GM18951 (cell line): ENCODE measurements around the gene LETM1.

ENCODE experiments used
- POLR2A ChIP-seq: IDR thresholded peaks from 4 replicates; pipeline ENCODE4 v1.6.1; 2011; ENCODE audit warnings: mild to moderate bottlenecking; ENCODE audit not compliant: insufficient read length, insufficient read depth; ENCODE audit errors: extremely low read depth
- in situ Hi-C: fragments of 300-500 bp; cut with MboI; formaldehyde crosslinking; loops from one replicate; pipeline ENCODE4 v1.12.0; 2022; ENCODE audit warnings: low sequenced_read_pairs, mixed read lengths, inconsistent platforms; ENCODE audit not compliant: unreplicated experiment

The LETM1 gene

DNA sequence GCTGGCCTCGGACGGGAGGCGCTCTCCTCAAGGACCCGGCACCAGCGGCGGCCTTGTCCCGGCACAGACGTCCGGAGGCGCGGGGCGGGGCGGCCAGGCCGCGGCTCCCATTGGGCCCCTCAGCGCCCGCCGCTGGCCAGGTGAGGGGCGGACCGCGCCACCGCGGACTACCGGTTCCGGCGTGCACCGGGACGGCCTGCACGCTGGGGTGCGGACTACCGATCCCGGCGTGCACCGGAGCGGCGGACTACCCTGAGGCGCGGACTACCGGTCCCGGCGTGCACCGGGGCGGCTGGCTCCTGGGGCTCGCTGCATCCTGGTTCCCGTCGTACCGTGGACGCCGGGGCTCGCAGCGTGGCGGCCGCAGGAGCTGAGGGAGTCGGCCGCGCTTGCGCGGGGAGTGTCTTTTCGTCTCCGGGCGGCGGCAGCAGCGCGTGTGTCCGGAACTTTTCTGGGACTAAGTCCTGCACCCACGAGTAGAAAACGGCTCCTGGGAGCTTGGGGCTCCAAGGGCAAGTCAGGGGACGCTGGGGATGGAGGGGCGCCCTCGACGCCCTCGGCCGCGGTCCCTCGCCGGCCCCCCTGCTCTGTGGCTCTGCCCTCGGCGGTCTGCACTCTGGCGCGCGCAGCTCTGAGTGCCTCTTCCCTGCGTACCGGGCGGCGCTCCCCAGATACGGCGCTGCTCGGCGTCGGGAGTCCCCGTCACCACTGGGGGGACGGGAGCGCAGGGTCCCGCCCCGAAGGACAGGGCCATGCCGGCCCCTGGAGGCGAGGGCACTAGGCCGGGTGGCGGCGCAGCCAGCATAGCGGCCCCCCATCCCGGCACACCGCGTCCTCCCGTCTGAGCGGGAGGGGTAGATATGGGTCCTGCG, at the start of gene LETM1:
TSS of gene LETM1 (minus strand) at position 86 of the 872 bp plus-strand sequence. CDS start 206 bp downstream, outside the sequence.
- in situ Hi-C loops: no loop called here
- TF ChIP-seq POLR2A: peak; percentile 92

DNA sequence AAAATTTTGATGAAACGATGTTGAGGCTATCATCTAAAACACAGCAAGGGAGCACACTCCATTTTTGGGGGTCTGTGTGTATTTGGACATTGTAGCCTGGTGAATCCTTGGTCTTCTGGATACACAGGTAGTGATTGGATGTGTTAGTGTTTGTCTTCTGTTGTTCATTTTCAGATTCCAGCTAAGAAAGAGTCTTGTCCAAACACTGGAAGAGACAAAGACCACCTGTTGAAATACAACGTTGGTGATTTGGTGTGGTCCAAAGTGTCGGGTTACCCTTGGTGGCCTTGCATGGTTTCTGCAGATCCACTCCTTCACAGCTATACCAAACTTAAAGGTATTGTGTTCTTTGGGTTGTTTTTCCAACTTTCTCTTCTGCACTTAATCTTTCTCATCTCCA, 48.1 kb upstream of the LETM1 start:
- no peak for TF ChIP-seq POLR2A
- in situ Hi-C loops: no loop called here

DNA sequence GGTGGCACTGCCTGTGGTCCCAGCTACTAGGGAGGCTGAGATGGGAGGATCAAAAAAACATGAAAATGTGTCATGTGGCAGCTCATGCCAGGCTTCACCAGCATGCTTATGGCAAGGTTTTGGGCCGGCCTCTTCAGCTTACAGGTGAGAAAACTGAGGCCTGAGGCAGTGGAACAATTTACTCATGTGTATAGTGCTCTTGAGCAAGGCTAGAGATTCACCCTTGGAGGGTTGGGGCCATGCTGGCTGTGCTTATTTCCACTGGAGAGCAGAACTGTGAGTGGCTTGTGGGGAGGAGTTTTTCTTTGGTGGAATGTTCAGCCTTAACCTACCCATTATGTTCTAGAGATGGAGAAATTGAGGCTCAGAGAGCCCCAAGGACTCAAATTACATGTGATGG, 47.1 kb upstream of the LETM1 start:
- in situ Hi-C loops: no loop called here
- TF ChIP-seq POLR2A: no peak

DNA sequence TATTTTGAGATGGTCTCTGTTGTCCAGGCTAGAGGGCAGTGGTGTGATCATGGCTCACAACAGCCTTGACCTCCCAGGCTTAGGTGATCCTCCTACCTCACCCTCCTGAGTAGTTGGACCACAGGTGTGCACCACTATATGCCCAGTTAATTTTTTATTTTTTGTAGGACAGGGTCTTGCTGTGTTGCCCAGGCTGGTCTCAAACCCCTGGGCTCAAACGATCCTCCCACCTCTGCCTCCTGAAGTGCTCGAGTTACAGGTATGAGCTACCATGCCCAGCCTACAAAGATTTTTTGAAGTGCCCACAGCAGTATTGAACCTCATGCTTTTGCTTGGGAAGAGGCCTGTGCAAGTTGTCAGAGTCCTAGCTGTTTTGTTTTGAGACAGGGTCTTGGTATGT, 46.3 kb upstream of the LETM1 start:
- TF ChIP-seq POLR2A: no peak
- in situ Hi-C loops: no loop called here

DNA sequence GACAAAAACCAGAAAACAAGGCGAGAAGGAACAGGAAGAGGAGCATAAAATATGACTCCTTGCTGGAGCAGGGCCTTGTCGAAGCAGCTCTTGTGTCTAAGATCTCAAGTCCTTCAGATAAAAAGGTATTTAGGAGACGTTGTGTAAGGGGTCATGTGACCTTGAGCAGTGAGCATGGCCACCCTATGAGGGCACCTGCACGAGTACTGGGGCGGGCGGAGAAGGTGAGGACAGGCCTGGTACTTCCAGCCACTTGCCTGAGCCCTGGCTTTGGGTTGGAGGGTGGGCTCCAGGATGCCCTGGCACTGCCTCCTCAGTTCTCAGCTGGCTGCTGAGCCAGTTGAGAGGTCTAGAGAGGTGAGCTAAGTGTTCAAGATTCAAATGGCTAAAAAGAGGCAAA, 45.2 kb upstream of the LETM1 start:
- no peak for TF ChIP-seq POLR2A
- in situ Hi-C loops: no loop called here

DNA sequence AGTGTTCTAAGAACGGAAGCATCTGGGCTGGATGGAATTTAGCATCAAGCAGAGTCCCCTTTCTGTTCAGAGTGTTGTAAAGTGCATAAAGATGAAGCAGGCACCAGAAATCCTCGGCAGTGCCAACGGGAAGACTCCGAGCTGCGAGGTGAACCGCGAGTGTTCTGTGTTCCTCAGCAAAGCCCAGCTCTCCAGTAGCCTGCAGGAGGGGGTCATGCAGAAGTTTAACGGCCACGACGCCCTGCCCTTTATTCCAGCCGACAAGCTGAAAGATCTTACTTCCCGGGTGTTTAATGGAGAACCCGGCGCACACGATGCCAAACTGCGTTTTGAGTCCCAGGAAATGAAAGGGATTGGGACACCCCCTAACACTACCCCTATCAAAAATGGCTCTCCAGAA, 44.7 kb upstream of the LETM1 start:
- no peak for TF ChIP-seq POLR2A
- in situ Hi-C loops: no loop called here

DNA sequence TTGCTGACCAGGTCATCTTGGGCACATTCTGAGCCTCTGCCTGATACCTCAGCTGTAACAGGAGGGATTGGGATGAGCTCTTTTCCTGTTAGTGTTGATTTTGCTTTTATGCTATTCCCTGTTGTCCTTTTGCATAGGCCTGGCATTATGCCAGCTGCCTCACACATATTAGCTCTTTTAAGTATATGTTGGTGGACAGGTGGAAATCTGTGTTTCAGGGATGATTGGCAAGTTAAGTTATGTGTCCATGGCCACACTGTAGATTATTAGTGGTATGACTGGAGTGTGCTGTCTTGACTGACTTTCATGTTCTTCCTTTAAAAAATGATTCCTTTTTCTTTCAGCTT, 44.1 kb upstream of the LETM1 start:
- no peak for TF ChIP-seq POLR2A
- in situ Hi-C loops: no loop called here

DNA sequence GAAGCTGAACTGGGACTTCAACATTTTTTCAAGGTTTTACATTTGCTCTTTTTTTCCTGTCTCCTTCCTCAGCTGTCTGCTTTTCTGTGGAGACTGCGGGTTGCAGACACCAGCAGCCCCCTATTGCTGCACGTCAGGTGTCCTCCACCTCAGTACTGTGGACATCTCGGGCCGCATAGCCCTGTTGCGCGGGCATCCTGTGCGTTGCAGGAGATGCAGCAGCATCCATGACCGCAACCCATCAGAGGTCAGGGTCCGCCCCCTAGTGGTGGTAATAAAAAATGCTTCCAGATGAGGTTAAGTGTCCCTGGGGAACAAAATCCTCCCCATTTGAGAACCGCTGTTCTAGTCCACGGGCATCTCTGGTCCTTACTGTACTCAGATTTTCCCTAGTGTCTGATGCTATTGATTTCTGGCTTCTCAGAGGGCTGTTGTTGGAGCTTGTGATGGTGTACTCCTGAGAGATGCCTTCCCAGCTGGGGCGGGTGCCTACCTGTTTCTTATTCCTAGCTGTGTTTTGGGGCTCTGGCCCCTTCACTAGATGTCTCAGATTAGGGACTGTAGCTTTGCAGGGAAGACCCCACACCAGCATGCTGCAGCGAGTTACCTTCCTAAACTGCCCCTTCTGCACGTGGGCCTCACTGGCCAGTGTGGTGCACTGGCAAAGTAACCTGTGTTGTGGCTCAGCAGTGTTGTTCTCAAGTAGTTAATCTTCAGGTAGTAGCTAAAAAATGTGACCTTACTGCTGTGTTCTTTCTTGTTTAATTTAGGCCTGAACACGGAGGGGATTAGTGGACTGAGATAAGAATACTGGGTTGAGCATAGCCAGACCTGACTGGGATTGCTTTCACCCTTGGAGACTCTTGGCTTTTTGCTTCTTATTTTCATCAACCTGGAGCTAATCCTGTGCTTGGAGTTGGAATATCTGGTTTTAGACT, 43.5 kb upstream of the LETM1 start:
- TF ChIP-seq POLR2A: no peak
- in situ Hi-C loops: no loop called here

DNA sequence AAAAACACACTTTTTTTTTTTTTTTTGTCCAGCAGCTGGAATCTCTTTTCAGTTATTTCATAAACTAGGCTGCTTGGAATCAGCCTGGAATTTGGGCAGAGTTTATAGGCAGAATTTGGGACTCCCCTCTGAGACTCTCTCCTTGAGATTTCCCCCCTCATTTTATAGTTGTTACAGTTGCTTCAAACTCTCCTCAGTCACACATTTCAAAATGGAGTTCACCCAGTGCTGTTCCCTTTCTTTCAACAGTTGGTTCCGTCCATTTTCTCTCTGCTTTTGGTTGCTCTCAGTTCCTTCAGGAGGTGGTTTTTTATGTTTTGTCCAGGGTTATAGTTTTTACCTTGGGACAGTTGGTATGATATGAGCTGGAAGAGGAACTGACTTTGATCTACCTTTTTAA, 42.7 kb upstream of the LETM1 start:
- TF ChIP-seq POLR2A: no peak
- in situ Hi-C loops: no loop called here

DNA sequence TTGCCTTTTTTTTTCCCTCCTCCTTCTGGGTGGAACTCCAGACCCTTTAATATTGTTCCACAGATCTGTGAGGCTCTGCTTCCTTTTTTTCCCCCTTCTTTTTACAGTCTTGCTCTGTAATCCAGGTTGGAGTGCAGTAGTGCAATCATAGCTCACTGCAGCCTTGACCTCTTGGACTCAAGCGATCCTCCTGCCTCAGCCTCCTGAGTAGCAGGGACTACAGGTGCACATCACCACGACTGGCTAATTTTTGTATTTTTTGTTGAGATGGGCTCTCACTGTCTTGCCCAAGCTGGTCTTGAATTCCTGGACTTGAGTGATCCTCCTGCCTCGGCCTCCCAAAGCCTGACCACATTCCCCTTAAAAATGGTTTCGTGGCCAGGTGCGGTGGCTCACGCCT, 42.1 kb upstream of the LETM1 start:
- no peak for TF ChIP-seq POLR2A
- in situ Hi-C loops: no loop called here

DNA sequence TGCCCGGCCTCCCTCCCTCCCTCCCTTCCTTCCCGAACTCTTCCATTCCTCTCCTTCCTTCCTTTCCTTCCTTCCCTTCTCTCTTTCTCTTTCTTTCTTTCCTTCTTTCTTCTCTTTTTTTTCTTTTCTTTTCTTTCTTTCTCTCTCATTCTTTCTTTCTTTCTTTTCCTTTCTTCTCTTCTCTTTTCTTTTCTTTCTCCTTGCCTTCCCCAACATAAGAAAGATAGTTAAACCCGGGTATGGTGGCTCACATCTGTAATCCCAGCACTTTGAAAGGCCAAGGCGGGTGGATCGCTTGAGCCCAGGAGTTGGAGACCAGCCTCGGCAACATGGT, 40.7 kb upstream of the LETM1 start:
- TF ChIP-seq POLR2A: no peak
- in situ Hi-C loops: no loop called here

DNA sequence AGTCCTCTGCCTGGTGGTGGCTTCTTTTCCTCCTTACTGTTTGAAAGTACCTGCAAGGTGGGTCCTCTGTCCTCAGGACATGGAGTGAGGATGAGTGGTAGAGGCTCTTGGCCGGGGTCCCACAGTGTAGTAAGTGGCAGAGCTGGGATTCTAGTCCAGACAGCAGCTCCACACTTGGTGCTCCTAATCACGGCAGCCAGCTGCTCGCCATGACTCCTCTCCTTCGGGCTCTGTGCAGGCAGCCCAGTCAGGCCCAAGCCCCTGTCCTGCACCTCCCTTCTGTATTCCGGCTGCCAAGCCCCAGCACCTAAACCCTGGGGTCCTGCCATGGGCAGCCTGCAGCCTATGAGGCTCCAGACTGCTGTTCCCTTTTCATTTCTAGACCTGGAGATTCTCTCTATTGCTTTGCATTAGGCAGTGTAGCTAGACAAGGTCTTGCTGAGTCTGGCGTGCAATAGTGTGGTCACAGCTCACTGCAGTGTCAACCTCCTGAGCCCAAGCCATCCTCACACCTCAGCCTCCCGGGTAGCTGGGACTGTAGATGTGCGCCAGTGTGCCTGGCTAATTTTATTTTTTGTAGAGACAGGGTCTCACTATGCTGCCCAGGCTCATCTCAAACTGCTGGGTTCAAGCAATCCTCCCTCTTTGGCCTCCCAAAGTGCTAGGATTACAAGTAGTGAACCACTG, 40.2 kb upstream of the LETM1 start:
- in situ Hi-C loops: no loop called here
- no peak for TF ChIP-seq POLR2A

DNA sequence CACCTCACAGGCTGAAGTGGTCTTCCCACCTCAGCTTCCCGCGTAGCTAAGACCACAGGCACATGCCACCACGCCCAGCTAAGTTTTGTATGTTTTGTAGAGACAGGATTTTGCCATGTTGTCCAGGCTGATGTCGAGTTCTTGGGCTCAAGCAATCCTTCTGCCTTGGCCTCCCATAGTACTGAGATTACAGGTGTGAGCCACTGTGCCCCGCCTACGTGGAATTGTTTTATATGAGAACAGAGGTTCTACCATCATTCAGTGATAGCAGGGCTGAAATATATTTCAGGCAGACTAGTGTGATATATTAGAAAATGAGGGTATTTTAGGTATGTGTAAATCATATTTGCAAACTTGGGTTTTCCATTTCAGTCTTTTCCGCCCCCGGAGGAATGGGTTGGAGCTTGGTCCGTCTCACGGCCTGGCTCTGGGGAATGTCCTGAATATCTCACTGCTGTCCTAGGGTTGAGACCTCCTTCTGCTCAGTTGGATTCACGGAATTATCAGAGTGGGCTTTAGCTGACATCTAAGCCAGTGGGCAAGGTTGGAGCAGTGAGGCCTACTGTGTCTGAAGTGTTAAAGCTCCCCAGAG, 35.1 kb upstream of the LETM1 start:
- in situ Hi-C loops: no loop called here
- no peak for TF ChIP-seq POLR2A
